Activated T-cell treated with anti-CD3 and anti-CD28 coated beads for 24 hours (primary cell): ENCODE data around the gene GRIK3.

Experiments used
- DNase-seq: peaks from one replicate; pipeline ENCODE4 v3.0.0-alpha.2; 2020; ENCODE audit warnings: low read depth

The GRIK3 gene

GRCh38 chr1:37043101-37043500, 8.8 kb upstream of the GRIK3 start:
- no peak for DNase-seq

- DNase-seq: no peak
These were observed 8.2 kb upstream of the GRIK3 start for GRCh38 chr1:37042506-37042905.

GRCh38 chr1:37041483-37041882, 7.2 kb upstream of the GRIK3 start:
- DNase-seq: no peak

GRCh38 chr1:37040773-37041172, 6.5 kb upstream of the GRIK3 start:
- no peak for DNase-seq

- DNase-seq: no peak
These were observed 5.9 kb upstream of the GRIK3 start for GRCh38 chr1:37040261-37040660.

DNA sequence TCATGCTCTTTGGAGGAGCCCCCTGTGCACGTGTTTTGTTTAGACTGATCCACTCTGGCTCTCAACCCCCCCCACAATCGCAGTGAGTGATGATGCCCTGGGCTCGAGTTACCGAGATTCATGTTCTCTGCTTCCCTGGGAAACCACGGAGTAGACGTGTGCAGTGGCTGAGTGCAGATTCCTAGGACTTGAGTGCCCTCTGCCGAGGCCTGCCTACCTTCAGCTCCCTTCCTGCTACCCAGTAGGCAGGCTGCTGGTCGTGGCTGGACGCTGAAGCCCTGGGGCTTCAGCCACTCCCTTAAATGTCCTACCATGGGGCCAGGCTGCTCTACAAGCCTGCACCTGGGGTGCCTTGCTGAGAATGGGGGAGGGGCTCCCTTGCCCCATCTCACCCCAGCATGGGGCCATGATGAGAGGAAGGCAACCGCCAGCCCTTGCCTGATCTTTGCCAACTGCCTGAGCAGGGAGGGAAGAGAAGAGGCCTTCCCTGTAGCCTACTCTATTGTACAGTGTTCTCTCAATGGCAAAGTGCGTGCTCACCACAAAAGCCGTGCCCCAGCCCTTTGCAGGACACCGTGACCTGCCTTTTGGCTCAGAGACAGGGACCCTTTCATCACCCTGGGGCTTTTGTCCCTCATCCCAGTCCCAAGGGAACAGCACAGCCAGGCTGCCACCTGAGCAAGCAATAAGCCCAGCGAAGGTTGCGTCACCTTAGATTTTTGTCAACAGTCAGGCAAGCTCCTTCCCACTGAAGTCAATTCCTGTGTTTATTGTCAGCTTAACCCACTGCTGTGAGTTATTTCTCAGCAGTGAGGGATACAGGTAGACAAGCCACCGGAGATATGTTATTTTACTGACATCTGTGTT, 4.1 kb upstream of the GRIK3 start:
- DNase-seq: no peak

GRCh38 chr1:37037690-37038089, 3.4 kb upstream of the GRIK3 start:
- DNase-seq: no peak

- DNase-seq: no peak
These were observed 2.3 kb upstream of the GRIK3 start for GRCh38 chr1:37036667-37037053.

GRCh38 chr1:37035796-37036666, 1.7 kb upstream of the GRIK3 start:
- no peak for DNase-seq

GRCh38 chr1:37035014-37035691, 838 bp upstream of the GRIK3 start:
- no peak for DNase-seq

DNA sequence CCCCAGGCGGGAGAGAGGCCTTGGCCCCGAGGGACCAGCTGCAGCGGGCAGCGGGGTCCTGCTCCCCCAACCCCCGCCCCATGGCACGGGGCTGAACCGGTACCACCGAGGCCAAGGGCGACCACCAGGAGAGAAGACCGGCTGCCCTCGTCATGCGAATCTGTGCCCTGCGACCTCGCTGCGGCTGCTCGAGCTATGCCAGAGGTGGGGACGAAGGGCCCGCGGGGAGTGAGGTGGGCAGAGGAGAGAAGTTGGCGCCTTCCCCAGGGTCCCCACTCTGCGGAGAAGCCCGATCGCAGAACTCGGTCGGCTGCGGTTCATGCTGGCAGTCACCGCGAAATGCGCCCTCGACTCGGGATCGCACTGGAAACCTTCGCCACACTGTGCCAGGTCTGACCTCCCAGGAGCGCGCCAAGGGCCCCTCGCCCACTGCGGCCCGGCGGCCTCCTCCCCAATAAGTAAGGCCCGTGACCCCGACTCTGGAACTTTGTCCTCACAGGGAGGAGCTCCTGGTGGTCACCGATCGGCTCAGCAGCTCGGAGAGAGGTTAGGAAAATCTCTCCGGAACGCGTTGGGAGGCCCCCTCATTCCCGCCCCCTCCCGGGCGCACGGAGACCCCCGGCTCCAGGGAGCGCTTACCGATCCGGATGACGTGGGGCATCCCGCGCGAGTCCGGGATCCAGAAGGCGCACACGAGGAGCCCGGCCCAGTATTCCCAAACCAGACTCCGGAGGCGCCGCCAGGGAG, 787 bp downstream of the GRIK3 start:
- DNase-seq: no peak

DNA sequence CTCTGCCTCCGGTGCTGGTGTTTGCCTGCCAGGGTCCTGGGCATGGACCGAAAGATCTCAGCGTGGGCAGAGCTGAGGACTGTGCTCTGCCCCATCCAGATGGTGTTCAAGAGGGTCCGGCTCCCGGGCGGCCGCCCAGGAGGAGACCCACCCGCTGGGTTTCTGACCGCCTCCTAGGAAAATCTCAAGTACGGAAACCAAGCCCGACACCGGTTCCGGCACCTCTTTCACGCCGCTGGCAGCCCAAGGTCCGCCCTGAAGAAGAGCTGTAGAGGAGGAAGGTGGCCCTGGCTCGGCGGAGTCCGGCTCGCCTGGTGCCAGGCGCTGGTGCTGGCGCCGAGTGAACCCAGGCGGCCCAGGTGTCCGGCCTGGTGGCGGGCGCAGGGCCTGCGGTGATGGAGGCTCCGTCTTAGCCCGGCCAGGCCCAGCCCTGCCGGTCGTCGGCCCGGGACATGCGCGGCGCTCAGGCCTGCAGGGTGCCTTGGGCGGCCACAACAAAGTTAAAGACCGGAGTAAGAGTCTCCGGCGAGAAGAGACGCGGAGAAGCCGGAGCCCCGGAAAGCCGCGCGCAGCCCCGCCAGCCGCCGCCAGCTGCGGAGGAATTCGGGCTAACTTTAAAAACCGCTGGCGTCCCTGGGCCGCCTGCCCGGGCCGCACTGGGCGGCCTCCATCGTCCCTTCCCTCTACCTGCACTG, 1.5 kb downstream of the GRIK3 start:
- DNase-seq: no peak

DNA sequence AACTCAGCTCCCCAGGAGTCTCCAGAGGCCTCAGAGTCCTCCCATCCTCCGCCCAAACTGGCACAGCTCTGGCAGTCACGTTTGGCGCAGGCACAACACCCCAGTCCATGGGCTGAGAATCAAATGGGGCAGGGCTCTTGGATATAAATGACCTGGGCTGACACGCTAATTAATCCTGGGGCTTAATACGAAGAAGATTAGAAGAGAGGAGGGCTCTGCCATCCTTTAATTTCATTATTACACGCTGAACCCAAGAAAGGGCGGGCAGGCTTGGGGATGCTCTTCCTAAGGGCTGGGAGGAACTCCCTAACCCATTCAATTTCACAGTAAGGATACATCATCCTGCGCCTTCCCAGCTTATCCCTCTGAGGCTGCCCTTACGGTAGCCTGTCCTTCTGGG, 2.4 kb downstream of the GRIK3 start:
- DNase-seq: no peak

- DNase-seq: no peak
These were observed 2.9 kb downstream of the GRIK3 start for GRCh38 chr1:37031429-37031828.

DNA sequence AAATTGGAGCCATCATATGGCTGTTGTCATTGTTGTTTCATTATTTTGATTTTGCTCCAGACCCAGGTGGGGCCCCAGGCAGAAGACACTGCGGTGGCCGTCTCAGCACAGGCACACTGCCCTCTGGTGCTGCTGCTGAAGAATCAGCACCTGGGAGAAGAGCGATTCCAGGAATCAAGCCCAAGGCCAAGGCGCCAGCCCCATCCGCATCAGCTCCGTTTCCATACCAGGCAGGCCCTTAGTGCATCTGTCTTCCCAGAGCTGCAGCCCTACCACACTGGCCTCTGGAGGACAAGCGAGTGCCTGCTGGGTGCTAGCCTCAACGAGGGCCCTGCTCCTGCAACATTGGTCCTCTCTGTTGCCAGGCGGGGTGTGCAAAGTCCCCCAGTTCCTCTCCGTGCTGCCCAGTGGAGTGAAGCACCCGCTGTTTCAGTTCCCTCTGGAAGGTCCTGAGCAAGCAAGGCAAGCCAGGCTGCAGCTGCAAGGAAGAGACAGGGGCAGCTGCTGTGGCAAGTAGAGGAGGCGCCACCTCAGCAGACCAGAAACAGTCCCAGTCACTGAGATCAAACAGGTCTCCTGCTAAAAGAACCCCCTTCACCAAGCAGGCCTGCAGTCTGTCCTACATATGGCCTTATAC, 5.2 kb downstream of the GRIK3 start:
- no peak for DNase-seq

GRCh38 chr1:37021502-37021901, 12.8 kb downstream of the GRIK3 start:
- no peak for DNase-seq

GRCh38 chr1:37020653-37021277, 13.6 kb downstream of the GRIK3 start:
- no peak for DNase-seq

DNA sequence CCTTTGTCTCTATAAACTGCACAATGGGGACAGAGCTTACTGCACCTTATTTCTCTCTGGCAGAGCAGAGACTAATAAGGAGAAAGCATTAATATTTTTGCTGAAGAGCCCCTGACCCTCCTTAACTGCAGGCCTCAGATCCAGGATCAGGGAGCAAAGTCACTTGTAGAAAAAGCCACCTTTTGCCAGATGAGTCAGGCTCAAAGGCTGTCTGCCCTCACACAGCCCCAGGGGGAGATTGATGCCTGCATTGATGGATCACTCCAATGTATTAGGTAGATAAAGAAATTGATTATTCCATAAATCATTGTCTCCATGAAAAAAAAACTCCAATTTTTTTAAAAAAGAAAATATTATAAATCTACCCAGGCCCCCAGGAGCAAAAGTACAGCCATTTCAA, 15.8 kb downstream of the GRIK3 start:
- no peak for DNase-seq

- no peak for DNase-seq
These were observed 16.6 kb downstream of the GRIK3 start for GRCh38 chr1:37017720-37018119.

DNA sequence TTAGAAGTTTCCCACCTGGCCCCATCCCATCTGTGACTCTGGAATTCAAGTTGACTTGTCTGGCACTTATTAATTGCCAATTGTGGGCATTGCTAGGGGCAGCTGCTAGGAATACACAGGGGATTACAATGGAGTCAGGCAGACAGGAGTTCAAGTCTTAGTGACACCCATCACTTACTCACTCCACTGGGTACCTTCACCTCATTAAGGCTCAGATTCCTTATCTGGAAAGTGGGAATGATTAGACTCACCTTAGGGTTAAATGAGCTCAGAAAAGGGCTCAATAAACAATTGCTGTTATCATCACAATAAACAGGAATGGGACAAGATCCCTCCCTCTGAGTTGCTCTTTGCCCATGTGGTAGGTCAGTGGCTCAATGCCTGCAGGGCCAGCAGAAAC, 18.2 kb downstream of the GRIK3 start:
- no peak for DNase-seq
